ENCODE data around the gene TMOD2.

- TF ChIP-seq POLR2AphosphoS5 (IDR thresholded peaks at IDR 0.05) (no peak), CTCF (IDR thresholded peaks at IDR 0.05) (peak in 1 of 3 experiments; percentile 14), POLR2A (IDR thresholded peaks at IDR 0.05; ENCODE audit: low read depth) (no peak), EP300 (IDR thresholded peaks at IDR 0.05) (no peak)
Measured at GRCh38 chr15:51750792-51751696, at the start of gene TMOD2.

Data from esophagus muscularis mucosa (tissue), 4 donors.